Stimulated activated CD8-positive, alpha-beta memory T cell treated with anti-CD3 and anti-CD28 coated beads, Interleukin-7, amount 100 ng/mL, for 4 hours (primary cell): ENCODE results near the gene CDC42BPB.

Experiments
- DNase-seq, 2 donors: peaks; one replicate each; pipeline ENCODE4 v3.0.0-alpha.2; 2020; ENCODE audit warnings: low read depth in 2 of 2

The CDC42BPB gene, protein sequence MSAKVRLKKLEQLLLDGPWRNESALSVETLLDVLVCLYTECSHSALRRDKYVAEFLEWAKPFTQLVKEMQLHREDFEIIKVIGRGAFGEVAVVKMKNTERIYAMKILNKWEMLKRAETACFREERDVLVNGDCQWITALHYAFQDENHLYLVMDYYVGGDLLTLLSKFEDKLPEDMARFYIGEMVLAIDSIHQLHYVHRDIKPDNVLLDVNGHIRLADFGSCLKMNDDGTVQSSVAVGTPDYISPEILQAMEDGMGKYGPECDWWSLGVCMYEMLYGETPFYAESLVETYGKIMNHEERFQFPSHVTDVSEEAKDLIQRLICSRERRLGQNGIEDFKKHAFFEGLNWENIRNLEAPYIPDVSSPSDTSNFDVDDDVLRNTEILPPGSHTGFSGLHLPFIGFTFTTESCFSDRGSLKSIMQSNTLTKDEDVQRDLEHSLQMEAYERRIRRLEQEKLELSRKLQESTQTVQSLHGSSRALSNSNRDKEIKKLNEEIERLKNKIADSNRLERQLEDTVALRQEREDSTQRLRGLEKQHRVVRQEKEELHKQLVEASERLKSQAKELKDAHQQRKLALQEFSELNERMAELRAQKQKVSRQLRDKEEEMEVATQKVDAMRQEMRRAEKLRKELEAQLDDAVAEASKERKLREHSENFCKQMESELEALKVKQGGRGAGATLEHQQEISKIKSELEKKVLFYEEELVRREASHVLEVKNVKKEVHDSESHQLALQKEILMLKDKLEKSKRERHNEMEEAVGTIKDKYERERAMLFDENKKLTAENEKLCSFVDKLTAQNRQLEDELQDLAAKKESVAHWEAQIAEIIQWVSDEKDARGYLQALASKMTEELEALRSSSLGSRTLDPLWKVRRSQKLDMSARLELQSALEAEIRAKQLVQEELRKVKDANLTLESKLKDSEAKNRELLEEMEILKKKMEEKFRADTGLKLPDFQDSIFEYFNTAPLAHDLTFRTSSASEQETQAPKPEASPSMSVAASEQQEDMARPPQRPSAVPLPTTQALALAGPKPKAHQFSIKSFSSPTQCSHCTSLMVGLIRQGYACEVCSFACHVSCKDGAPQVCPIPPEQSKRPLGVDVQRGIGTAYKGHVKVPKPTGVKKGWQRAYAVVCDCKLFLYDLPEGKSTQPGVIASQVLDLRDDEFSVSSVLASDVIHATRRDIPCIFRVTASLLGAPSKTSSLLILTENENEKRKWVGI (N-terminal part only)

DNA sequence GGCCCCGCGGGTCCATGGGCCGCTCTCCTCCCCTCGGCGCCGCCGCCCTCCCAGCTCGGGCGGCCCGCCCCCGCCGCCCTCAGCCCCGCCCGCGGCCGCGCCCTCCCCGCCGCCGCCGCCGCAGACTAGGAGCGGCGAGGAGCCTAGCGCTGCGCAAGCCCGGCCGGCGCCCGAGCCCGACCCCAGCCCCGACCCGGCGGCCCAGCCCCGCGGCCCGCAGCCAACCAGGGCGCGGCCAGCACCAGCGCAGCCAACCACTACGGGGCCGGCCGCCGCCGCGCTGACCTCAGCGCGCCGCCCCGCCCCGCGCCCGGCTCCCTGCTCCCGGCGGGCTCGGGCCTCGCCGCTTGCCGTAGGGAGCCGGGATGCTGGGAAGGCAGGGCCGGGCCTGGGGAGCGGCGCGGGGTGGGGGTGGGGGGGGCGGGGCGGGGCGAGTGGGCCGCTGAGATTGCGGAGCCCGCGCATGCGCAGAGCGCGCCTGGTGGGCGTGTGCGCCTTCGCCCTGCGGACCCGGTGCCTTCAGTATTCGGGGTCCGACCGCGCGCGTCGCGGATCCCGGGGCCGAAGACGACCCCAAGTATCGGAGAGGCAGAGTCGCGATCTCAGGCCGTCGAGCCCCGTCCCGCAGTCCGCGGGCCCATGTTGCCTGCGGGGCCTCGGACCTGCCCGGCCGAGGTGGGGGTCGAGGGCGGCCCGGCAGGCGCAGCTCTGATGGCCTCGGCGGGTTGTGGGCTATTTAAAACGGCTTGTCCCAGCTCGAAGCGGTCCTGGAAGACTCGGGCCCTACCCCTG lies at the start of gene CDC42BPB:
Gene CDC42BPB, minus strand, starts transcription at position 178 of the 792 bp plus-strand sequence. CDS start 376 bp downstream, outside the sequence.
- peak in 1 of 2 donors; percentile 36 for DNase-seq

DNA sequence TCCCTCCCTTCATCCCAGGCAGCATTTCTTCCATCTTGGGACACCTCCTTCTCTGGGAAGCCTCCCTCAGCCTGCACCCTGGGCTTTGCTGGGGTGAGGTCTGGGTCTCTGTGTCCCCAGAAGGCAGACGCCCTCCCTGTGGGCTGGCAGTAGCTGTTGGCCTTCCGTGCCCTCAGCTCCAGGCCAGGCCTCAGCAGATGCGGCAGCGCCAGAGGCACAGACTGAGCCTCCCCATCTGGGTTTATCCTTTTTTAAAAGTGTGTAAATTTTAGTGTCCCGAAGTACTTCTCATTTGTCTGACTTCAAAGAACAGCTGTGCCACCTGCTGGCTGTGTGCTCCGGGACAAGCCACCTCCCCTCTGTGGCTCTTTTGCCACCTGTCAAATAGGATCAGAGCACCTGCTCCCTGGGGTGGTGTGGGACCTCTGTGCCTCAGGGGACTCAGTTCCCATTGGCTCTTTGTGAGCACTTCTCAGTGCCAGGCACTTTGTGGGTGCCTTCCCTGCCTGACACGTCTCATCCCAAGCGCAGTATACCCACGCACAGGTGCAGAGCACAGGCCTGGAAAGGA lies 48.3 kb upstream of the CDC42BPB start:
- no peak for DNase-seq

DNA sequence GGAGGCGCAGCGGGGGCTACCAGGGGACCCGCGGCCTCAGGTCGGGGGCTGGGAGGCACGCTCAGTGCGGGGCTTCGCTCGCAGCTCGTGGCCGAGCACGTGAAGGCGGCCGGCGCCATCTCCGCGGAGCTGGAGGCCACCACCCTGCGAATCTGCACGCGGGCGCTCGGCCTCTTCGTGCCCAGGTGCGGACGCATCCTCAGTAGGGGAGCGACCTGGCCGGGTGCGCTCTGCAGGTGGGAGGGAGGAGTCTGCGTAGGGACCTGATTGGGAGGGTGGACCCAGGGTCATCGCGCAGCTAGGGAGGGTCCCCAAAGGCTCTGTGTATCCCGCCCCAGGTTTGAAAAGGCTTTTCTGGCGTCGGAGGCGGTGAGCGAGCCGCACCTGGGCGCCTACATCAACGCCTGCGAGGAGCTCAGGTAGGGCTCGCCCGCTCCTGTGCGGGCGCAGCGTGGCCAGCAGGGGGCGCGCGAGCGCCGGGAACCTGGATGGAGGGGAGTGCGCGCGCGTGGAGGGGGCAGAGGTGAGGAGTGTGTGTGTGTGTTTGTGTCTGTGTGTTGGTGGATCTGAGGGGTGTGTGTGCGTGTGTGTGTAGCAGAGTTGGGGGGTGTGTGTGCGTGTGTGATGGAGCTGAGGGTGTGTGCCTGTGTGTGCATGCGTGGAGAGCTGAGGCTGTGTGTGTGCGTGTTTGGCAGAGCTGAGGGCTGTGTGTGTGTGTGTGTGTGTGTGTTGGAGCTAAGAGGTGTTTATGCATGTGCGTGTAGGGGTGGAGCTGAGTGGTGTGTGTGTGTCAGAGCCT lies 47.5 kb upstream of the CDC42BPB start:
- peak; percentile 34 to 58 for DNase-seq

DNA sequence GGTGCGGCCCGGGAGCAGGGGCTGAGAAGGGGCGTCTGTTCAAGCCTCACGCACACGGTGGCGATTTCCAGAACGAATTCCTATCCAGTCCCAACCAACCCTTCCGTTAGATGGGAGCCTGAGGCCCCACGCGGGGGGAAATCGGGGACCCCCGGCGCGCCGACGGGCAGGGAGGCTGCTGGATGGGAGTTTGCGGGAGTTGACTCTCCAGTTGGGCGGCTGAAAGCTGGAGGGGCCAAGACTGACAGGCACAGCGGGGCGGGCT lies 47.0 kb upstream of the CDC42BPB start:
- DNase-seq, result no peak

DNA sequence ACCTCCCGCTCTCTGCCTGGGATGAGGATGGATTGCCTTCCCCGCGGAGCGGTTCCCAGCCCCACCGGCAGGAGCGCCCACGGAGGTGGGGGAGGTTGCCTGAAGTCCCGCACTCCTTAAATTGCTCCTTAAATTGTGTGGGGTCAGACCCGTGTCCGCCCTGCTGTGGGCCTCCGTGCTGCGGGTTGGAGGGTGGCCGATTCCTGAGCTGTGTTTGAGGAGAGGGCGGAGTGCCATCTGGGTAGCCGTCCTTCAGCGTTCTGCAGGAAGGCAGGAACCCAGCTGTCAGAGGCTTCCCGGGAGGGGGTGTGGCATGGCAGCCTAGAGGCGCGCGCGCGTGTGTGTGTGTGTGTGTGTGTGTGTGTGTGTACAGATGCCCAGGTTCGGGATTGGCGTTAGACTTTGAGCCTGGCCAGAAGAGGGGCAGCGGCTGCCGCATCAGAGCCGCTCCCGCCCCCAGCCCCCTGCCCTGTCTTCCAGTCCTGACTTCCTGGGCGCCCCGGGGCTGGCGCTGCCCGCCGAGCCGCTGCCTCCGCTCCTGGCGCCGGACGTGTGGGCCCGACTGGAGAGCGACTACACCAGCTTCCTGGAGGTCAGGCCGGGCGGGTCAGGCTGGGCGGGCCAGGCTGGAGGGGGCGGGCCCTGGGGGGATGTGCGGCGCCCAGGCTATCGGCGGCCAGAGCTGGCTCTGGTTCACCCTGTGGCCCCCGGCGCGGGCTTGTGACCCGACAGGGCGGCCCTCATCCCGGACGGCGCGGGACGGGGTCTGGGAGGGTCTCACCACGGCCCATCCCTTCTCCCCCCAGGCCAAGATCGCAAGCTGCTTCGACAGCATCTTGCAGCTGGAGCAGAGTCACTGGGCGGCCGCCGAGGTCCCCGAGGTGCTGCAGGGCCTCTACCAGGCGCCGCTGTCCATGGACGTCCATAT lies 46.4 kb upstream of the CDC42BPB start:
- no peak for DNase-seq

DNA sequence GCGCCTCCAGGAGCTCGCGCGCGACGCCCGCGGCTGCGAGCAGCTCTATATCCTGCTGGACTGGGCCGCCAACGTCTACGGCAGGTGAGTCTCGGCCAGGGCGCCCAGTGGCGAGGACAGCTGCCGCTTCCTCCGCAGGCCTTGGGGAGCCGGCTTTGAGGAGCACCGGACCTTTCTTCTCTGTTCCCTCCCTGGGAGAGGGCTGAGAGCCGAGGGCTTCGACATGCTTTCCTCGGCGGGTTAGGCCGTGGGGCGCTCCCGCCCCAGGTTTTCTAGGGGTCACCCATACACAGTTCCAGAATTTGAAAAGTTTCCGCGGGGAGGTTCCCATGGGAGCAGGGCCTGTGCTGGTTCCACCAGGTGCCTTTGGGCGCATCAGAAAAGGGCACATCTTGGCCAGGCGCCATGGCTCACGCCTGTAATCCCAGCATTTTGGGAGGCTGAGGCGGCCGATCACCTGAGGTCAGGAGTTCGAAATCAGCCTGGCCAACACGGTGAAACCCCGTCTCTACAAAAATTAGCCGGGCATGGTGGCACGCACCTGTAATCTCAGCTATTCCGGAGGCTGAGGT lies 45.4 kb upstream of the CDC42BPB start:
- no peak for DNase-seq

DNA sequence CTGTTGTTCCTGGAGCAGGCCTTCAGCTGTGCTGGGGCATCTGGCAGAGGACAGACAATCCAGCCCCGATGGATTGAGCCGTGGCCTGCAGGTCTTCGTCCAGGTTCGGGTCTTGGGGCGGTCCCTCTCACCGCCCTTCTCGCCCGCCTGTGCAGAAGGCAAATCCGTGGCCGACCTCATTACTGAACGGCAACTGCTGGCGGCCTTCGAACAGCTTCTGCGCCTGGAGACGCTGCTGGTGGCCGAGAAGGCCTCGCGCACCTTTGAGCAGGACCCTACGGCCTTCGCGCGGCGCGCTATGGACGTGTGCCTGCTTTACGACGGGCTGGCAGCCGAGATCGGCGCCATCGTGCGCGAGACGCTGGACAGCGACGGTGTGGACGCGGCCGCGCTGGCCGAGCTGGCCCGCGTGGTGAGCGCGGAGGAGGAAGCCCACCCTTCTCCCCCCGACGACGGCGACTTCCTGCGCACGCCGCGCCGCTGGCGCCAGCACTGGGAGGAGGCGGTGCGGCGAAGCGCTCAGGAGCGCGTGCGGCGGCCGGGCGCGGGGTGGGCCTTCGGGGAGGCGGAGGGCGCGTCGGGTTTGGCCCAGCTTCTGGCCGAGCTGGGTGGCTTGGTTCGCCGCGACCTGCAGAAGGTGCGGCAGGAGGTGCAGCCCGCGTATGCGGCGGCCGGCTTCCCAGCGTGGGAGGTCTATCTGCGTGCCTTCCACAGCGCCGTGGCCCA lies 44.8 kb upstream of the CDC42BPB start:
- no peak for DNase-seq

DNA sequence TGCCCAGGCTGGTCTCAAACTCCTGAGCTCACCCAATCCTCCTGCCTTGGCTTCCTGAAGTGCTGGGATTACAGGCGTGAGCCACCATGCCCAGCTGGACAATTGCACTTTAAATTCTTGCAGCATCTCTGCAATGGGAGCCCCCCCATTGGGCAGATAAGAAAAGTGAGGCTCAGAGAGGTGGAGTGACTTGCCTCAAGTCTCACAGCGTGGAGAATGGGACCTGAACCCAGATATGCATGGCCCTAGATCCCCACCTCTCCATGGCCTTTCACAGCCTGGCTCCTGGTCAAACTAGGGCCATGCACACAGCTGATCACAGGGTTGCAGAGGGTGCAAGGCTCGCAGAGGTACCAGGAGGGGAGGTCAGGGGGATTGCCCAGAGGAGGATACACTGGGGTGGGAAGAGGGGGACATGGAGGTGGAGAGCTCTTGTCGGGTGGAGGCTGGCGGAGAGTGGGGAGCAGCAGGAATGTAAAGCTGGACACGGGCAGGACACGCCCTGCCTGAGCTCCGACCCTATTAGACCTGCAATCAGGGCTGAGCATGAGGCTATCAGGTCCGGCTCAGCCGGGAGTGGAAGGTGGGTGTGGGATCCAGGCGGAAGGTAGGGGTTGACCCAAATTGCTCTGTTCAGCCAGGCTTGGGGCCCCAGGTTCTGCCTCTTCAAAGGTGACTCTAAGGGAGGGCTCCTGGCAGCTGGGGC lies 44.1 kb upstream of the CDC42BPB start:
- DNase-seq, result no peak

DNA sequence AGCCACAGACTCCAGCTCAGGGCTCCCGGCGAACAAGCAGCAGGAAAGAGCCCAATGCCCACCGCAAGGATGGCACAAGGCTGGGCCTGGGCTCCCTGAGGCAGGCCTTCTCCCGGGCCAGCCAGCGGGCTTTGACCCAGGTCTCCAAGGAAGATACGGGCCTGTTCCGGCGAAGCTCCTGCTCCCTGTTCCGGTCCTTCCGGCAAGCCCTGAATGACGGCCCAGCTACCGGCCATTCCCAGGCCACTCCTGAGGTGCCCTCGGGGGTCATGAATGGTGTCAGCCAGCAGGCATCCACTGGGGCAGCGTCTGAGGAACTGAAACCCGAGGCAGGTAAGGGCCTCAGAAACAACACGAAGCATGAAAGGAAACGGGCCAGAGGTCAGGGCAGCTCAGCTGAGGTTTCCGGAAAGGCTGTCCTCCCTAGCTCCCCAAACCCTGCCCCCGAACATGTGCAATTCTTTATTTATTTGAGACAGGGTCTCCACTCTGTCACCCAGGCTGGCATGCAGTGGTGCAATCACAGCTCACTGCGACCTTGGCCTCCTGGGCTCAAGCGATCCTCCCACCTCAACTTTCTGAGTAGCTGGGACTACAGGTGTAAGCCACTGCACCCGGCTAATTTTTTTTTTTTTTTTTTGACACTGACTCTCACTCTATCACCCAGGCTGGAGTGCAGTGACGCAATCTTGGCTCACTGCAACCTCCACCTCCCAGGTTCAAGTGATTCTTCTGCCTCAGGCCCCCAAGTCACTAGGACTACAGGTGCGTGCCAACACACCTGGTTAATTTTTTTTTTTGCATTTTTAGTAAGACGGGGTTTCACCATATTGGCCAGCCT lies 43.2 kb upstream of the CDC42BPB start:
- no peak for DNase-seq

DNA sequence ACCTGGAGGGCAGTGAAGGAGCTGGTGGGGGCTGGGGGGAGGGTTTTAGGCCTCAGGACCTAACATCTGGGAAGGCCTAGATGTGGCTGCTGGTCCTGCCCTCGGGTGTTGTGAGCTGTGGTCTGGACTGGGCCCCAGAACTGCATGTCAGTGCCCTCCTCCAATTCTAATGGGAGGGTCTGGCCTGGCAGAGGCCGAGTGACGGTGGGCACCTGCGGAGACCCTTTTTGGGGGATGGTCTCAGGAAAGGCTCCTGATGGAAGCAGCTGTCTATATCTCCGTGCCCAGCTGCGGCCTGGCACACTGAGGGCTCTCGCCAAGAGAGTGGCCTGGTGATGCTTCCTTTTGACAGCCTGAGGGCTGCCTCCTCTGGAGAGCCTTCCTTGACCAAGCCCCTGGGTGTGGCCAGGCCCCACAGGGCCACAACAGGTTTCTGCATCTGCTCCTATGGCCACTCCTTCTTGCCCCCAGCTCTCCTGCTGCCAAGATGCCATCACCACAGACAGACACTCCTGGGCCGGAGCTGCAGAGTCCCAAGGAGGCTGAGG lies 42.5 kb upstream of the CDC42BPB start:
- DNase-seq, result no peak

DNA sequence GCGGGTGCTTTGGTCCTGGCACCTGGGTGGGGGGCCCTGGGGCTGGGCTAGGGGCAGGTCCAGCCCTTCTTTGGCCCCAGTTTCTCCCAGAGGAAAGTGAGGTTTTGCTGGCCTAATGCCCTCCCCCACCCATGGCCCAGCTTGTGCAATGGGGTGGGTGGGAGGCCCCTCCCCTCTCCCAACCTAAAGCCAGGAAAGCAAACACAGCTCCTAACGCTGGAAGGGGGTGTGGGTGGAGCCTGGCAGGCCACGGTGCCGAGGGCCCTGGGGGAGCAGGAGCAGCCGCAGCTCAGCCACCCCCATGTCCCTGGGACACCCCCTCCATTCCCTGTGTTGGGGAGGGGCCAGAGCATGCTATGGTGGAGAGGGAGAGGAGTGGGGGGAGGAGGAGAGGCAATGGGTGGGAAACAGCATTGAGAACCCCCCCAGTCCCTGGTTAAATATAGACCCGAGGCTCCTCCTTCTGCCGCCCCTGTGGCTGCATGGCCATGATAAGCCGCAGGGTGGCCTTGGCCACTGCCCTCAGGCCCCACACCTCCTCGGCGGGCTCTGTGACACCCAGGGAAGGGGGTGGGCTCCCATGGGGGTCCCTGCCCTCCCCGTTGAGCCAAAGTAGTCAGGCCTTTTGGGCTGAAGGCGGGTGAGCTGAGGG lies 41.9 kb upstream of the CDC42BPB start:
- DNase-seq, result no peak

DNA sequence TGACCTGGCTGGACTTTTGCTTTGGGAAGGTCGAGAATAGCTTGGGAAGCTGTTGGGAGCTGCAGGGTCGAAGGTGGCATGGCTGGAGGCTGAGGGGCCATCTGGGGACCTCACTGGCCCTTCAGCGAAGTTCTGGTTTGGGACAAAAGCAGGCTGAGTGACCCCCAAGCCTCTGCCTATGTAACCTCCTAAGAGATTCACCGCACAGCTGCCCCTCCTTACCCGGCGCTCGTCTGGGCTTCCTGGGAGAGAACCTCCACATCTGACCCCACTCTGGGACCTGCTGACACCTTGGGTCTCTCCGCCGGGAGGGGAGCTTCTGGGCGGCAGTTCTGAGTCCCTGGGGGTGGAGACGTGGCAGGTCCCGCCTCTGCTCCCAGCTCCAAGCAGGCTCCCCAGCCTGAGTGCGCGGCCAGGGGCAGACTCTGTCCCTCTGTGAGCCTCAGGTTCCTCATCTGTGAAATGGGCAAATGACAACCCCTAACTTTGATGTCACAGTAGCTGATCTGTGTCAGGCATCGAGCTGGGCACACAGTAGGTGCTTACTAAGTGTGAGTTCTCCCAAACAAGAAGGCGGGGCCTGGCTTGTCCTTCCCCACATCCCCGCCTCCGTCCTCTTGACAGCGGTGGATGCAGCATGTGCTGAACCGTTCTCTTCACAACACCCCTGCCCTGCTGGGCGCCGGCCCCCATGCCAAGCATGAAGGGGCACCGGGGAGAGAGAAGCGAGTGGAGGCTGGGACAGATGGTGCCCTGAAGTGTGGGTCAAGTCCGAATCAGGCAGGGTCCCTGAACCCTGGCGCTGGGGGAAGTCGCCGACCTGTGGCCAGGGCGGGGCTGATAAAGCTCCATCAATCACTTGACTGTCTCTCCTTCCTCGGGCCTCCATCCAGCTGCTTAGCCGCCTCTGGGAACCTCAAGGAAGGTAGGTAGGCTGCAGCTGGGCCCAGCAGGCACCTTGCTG lies 40.9 kb upstream of the CDC42BPB start:
- no peak for DNase-seq

DNA sequence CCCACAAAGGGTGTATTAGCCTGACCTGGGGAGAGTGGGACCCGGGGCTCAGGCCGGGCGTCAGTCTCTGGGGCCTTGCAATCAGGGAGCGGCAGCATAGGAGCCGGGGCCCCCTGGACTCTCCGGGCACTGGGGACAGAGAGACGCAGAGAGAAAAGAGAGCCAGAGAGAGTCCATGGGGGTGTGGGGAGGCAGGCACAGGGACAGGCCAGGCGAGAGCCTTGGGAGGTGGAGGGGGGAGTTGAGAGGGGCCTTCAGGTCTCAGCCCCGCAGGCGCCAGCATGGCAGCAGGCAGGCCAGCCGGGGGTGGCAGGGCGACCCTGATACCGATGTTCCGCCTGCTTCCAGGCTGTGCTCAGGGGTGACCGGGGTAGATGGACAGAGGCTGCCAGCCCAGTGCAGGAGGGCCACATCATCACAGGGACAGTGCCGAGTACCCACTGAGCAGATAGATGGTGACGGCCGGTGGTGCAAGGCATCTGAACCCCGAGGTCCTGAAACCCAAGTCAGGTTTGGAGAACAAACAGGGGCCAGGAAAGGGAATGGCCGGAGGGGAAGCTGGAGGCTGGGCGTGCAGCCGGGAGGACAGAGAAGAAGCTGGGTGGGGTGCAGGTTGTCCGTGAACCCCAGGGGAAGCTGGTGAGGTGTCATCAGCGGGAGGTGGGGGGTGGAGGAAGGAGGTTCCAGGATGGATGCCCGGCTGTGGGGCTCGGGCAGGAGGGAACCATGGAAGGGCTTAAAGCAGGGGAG lies 40.1 kb upstream of the CDC42BPB start:
- no peak for DNase-seq

DNA sequence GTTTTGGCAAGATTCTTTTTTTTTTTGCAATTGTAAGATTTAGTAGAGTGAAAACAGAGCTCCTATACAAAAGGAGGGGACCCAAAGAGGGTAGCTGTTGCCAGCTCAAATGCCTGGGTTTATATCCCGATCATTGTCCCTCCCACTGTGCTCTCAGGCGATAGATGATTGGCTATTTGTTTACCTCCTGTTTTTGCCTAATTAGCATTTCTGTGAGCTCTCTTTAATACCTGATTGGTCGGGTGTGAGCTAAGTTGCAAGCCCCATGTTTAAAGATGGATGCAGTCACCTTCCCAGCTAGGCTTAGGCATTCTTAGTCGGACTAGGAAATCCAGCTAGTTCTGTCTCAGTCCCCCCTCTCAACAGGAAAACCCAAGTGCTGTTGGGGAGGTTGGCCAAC lies 39.0 kb upstream of the CDC42BPB start:
- DNase-seq, result no peak
